HG03175 (cell line): ENCODE data around the gene CPVL.
"Not testable (repeated sequence)": the region's sequence is repeated elsewhere in the genome, so short reads cannot be mapped to it uniquely, and the experiment has no call there.

Experiments
- ATAC-seq: cut with Tn5 transposase; IDR thresholded peaks from one replicate; pipeline ENCODE4 v1.9.1; 2021; ENCODE audit warnings: mild to moderate bottlenecking, moderate library complexity; ENCODE audit not compliant: unreplicated experiment

Gene CPVL

DNA sequence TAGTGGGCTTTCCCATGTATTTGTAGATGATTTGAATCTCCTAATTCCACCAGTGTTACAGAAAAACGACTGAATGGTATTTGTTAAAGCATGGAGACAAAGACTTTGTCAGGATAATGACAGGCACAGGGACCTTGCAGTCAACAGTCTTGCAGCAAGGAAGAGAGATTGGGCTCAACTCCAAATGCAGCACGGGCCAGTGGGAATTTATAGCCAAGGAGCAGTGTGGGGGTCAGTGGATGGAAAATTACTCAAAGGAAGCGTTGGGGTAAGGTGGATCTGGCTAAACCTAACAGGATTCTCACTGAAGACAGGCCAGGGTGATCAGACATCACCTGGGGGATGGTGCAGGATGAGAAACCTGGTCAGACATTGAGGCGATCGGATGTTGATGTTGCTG, 24.3 kb downstream of the CPVL start:
- ATAC-seq: no peak

DNA sequence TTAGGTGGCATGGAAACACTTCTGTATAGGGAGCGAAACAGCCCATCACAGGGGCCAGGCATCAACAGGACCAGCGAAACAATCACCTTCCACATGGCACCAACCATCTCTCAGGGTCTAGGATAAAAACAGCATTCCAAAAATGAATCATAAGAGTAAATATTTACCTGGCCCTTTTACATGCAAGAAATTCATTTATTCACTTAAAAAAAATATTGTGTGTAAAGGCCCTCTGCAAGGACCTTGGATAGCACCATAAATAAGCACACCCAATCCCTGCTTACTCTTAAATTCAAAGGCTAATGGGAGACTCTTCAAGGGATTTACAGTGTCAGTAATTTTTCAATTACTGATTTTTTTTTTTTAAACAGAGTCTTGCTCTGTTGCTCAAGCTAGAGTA, 25.4 kb downstream of the CPVL start:
- ATAC-seq: no peak

DNA sequence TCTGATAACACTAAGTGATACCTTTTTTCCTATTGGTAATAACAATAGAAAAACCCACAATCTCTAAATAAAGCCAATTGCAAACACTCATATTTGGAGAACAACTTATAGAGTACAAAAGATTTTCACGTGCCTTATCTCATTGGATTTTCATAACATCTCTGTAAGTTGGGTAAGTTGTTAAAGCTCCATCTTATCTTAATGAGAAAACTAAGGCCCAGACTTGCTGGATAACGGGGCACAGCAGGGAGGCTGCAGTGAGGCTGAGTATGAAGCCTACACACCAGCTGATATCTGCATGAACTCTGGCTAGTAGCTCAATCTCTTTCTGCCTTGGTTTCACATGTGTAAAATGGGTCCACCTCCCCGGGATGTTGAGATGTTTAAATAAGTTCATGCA, 26.8 kb downstream of the CPVL start:
- no peak for ATAC-seq

DNA sequence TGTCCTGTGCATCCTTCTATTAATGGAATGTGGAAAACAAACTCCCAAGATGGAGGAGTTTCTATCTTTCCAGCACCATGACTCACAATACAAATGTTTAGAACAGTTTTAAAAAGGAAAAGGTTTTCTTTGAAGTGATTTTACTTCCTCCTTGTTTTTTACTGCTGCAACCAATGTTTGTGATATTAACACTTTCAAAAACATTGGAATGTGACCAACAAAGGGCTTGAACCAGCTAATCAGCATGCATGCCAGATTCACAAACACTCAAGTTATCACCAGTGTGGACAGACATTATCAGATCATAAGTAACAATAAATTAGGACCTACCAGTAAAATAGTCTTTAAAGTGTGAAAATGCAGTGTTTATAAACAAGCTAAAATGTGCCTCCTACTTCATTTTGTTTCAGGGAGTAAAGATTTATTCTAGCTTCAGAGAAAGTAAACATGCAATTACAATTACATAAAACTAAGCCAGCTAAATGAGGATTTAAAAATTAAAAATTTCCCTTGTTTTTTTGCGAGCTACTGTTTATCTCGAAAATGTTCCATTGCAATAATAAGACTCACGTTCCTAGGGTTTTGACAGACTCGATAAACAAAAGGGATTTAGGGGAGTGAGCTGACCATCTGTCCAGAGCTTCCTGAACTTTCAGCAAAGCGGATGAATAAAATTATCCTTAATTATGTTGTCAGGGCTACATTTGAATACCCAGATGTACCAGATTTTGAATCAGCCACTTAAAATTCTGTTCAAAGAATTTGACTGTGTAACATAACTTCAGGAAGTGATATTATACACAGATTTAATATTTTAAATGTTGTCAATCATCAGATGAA, 29.8 kb downstream of the CPVL start:
- no peak for ATAC-seq

DNA sequence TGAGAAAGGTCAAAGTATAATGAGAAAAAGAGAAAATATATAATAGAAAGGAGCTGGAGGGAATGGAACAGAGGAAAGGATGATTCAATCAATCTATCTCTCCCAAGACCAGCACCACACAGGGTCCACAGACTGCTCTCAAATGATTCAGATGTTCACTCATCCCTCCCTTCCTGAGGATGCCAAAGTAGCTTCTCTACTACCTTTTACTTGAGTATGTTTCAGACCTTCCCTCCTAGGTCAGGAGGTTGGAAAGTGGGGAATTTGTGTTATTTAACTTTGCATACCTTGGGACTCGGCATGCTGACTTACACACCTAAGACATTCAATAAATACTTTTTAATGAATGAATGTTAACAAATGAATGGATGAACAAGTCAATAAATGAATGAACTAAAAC, 30.6 kb downstream of the CPVL start:
- ATAC-seq: no peak

DNA sequence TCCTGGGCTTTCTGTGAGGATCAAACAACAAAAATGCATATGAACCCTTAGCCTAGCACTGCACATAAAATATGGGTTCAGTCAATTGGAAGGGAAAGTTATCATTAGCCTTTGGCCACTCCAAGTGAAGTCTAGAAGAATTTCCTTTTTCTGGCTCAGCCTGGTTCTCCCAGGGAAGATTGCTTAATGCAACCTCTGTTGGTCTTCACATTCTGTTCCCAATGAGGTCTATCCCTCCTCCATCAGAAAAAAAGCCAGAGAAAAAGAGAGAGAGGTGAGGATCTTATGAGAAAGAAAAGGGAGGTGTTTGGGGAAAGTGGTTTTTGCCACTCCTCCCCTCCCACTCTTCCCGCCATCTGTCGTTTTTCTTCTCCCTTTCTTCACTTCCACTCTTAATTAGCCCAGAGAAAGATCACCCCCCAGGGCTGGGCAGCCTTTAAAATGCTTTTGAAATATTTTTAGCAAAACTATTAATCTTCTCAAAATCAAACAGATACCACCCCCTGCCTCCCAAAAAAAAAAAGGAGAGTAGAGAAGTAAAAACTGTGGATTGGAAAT, 31.1 kb downstream of the CPVL start:
- no peak for ATAC-seq

DNA sequence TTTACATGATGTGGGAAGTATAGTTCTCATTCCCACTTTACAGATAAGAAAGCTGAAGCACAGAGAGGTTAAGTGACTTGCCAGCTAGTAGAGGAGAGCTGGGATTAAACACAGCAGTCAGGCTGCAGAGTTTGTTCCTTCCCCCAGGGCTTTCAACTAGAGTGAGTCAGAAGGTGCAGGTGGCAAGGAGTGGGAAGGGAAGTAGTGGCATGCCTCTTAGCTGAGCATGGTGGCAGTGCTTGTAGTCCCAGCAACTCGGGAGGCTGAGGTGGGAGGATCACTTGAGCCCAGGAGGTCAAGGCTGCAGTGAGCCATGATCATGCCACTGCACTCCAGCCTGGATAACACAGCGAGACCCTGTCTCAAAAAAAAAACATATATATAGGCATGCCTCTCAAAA, 32.1 kb downstream of the CPVL start:
- not testable (repeated sequence) for ATAC-seq

DNA sequence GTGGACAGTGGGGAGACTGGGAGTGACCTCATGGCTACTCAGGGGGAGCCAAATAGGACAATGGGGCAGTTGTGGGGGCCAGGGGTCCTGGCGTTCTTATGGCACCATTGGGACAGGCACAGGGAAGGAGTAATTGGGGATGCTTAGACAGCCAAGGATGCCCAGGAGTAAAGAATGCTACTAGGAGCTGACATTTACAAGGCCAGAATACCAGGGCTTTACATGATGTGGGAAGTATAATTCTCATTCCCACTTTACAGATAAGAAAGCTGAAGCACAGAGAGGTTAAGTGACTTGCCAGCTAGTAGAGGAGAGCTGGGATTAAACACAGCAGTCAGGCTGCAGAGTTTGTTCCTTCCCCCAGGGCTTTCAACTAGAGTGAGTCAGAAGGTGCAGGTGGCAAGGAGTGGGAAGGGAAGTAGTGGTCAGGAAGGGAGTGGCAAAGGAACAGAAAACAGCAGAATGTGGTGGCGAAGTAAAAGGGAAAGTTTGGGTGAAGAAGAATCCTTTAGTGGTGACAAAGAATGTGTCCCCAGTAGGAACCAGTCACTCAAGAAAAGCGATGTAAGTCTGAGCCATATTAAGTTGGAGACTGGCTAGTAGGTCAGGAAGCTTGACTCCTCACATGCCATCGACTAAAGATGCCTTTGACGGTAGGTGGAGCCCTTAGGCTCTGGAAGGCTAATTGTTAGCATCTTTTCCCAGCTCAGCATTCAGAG, 32.8 kb downstream of the CPVL start:
- ATAC-seq: no peak

DNA sequence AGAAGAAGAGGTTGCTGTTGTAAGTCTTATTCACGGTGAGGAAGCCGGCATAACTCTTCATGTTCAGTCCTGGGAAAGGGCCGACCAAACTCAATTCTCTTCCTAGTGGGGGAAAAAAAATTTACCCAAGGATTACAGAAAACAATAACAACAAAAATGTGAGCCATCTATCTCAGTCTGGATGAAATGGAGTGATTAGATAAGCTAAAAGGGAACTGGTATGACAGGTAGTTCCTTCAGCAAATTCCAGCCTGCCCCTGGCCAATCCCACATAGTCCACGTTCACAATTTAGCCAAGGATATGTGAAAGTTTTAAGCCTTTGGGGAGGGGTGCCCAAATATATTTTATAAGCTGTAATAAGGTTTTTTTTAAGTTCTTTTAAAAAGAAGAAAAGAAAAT, 33.6 kb downstream of the CPVL start:
- no peak for ATAC-seq

DNA sequence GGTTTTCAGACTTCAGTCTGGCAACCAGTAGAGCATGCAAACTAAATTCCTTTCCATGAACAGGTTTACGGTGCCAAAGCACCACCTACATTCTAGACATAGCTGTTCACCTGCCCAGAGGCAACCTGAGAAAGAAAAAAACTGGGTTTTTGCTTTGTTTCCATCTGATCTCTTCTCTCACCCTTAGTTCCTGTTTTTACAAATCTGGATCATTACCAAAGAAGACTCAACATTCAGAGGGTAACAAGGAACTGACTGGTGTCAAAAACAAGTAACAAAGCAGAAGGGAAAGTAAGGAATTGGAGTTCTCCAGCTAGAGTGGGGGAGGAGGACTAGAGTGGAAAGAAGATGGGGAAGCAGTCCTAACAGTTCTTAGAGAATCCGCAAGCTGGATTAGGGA, 36.4 kb downstream of the CPVL start:
- ATAC-seq: no peak

DNA sequence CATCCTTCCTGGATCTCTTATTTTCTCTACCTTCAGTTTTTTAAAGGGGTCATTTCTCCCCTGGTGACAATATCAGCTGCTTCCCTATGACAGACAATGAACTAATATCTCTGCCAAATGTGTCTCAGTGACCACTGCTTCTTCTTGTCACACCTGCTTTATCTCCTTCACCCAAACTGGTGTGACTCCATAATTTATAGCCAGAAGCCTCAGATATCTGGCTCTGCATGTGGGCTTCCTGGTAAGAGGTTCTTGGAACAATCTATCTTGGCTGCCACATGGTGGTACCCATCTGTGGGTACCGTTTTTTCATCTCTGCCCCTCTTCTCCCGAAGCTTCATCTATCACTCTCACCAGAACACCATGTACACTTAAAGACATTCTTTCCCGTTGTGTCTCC, 37.0 kb downstream of the CPVL start:
- ATAC-seq: no peak

DNA sequence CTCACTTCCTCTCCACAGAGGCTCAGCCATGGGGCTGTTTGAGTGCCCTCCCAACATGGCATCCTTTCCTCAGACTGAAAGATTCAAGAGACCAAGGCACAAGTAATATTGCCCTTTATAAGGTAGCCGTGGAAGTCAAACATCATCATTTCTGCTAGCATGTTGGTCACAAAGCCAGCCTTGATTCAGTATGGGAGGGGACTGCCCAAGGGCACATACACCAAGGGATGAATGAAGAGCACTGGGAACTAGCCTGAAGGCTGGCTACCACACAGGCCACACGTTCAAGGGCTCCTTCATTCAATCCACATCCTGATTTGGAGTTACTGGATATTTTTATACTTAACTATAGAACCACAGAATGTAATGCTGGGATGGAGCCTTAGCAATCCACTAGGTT, 39.3 kb downstream of the CPVL start:
- ATAC-seq: no peak

DNA sequence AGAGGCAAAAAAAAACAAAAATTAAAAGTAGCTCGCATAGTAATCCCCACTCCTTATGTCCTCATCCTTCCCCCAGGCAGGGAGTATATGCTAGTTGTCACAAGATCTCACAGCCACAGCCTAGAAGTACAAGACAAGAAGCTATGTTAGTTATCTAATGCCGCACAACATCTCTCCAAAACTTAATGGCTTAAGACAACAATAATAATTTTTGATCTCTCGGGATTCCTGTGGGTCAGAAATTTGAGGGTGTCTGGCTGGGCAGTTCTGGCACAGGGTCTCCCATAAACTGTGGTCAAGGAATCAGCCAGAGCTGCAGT, 39.7 kb downstream of the CPVL start:
- no peak for ATAC-seq

DNA sequence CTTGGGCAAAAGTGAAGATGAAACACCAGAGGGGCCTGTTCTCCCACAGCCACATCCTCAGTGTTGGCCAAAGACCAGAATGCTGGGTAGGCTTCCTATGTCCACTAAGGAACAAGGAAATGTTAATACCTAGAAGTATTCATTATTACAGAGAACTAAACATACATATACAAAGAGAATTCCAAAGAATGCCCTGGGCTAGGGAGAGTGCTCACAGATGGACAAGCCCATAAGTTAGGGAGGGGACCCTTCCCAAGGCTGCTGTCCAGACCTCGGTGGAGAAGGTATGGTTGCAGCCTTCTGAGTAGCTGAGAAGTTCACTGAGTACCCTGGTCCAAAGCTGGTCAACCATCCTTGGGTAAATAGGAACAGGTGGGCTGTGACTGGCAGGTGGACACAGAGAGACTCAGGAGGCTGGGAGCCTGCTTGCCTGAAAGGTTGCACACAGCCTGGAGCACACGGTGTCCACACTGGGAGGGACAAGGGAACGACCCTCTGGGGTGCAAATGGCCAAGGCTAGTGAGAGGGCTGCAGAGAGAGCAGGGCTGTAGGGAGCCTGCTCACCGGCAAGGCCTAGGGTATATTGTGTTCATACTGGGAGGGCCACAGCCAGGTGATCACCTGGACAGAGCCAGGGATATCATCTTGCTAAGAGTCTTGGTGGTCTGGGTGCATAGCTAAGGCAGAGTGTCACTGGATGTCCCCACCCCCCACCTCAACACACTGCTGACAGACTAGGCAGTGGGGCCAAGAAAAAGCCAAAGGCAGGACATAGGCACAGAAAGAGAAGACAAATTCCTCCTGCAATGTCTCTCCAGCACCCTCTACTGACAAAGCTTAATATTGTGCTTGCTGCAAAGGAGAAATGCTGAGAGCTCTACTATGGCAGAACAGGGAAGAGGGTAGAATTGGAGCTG, 40.3 kb downstream of the CPVL start:
- peak; percentile 64 for ATAC-seq

DNA sequence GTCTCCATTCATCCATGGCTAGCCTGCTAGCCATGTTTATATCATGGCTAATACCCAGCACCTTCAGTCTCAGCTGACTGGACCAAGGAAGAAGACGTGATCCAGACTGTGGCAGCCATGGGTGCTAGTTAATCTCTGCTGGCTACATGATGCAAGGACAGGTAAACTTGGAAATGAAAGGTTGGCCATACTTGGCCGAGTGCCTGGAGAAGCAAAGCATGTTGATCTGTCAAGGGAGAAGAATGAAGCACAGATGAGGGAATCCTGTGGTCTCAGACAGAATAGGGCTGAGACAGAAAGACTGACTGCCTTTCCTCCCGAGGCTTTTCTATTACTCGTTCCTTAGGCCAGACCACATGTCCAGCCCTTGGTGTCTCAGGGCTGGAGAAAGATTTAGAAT, 41.1 kb downstream of the CPVL start:
- ATAC-seq: no peak

DNA sequence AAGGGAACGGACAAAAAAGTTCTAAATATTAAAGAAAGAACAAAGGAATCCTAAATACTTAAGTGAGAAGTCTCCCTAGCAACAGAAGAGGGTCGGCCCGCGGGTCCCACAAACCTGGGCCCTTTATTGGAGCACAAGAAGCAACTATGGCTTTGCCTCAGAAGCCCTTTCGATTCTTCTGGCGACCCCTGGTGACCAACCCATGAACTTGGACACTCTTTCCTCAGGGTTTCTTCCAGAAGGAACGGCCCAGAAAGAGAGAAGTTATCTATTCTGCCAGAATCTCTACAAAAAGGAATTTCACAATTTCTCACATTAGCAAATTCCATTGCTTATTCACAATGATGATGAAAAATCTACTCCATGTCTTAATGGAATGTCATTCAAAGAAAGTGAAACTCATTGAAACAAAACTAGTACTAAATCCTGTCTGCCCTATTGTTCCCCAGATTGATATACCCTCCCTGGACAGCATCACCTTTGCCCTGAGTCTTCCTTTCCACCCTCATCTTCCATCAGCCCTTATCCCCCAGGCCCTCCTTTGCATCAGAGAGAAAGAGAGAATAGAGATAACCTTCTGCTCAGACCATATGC, 43.7 kb downstream of the CPVL start:
- ATAC-seq: no peak

DNA sequence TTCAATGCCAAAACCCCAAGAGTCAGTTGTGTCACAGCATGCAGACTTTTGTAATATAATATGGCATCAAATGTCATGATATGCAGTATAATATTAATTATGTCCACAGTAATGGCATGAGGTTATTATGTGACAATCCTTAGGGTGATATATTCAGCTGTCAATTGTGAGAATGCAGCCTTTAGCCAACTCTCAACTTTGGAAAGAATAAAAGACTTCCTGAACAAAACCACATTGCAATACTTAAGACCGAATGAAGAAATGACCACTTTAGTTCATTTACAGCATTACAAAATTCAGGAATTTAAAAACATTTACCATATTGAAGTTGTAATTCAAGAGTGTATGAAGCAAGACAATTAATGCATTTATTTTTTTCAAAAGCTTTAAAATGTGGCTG, 45.4 kb downstream of the CPVL start:
- ATAC-seq: no peak

DNA sequence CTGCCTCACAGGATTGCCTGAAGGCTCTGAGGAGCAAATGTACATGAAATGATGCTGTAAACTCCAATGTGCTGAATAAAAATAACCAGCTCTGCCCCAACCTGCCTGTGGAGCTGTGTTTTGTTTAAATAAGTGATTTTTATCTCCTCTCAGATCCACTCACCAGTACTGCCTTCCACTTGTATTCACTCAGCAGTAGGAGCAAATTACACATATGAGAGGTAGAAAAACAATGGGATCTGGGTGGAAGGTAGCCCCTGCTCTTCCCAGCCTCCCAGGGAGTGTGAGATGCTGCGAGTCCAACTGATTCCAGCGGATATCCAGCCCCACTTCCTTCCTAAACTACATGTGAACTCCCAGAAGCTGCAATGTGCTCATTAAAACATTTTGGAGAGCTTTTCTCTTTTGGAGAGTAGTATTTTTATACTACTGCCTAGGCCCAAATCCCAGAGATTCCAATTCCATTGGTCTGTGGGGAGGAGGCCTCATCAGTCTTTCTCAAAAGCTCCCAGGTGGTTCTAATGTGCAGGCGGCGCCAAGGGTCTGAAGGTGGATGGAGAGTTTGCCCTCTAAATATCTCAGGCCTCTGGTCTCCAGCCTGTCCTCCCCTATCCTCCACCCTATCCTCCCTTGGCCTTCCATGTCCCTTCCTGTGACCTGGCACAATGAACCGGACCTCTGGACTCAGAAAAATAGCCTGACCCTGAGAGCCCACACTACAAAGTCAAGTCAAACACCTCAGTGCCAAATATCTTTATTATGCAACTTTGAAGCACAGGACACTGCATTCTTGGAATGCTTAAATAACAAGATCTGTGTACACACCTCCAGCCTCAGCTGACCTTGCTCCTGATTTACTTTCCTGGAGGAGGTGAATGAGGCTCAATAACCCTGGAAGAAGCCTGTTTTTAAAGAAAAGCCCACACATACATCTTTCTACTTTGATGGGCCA, 46.2 kb downstream of the CPVL start:
- ATAC-seq: no peak

DNA sequence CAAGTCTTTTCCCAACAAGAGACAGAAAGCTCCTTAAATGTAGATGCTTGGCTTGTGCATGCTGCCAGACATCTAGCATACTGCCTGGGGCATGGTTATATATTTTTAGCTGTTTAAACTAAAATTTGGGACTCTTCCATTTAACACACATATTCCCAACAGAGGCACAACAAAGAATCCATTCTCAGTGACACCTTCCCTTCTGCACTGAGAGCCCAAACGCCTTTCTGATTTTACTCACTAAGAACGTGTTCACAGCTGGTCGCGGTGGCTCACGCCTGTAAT, 49.9 kb downstream of the CPVL start:
- no peak for ATAC-seq
